Neuronal stem cell (in vitro differentiated cells): ENCODE measurements around the gene TBC1D22A.

Experiments used
- DNase-seq: peaks from one replicate; pipeline ENCODE4 v3.0.0-alpha.2; 2013; ENCODE audit warnings: low spot score
- H2AFZ ChIP-seq: one replicate; pipeline ENCODE4 v1.6.1; 2013; ENCODE audit warnings: mild to moderate bottlenecking, low read length, inconsistent platforms
- H2AK5ac ChIP-seq: 2 replicates; pipeline ENCODE4 v1.6.1; 2013; ENCODE audit warnings: low read depth, mild to moderate bottlenecking, inconsistent platforms, low read length, moderate library complexity, mixed read lengths
- H2BK120ac ChIP-seq: 2 replicates; pipeline ENCODE4 v1.6.1; 2013; ENCODE audit warnings: low read depth, mild to moderate bottlenecking, inconsistent platforms, low read length, moderate library complexity, mixed read lengths
- H2BK12ac ChIP-seq: one replicate; pipeline ENCODE4 v1.6.1; 2013; ENCODE audit warnings: low read length, inconsistent platforms
- H2BK15ac ChIP-seq: 2 replicates; pipeline ENCODE4 v1.6.1; 2013; ENCODE audit warnings: mild to moderate bottlenecking, low read length, inconsistent platforms, mixed read lengths
- H2BK5ac ChIP-seq: one replicate; pipeline ENCODE4 v1.6.1; 2013; ENCODE audit warnings: inconsistent platforms, mild to moderate bottlenecking, low read length, moderate library complexity
- H3K14ac ChIP-seq: one replicate; pipeline ENCODE4 v1.6.1; 2013; ENCODE audit warnings: low read length, inconsistent platforms
- H3K18ac ChIP-seq: 2 replicates; pipeline ENCODE4 v1.6.1; 2013; ENCODE audit warnings: low read length, inconsistent platforms
- H3K23ac ChIP-seq: 2 replicates; pipeline ENCODE4 v1.6.1; 2013; ENCODE audit warnings: low read depth, mild to moderate bottlenecking, mixed read lengths, low read length, inconsistent platforms; ENCODE audit not compliant: poor library complexity
- H3K27ac ChIP-seq: replicated peaks from 3 replicates; pipeline ENCODE4 v1.5.1; 2013; ENCODE audit warnings: low read length, inconsistent platforms
- H3K27me3 ChIP-seq, 3 experiments: 2 replicates each; pipeline ENCODE4 v1.6.1; 2013; ENCODE audit warnings: low read length in 3 of 3, mild to moderate bottlenecking in 2 of 3, inconsistent platforms in 1 of 3, low read depth in 1 of 3, mixed read lengths in 1 of 3, moderate library complexity in 1 of 3; ENCODE audit not compliant: control insufficient read depth in 3 of 3, insufficient read depth in 3 of 3
- H3K36me3 ChIP-seq, 2 donors: replicated peaks in 1 of 2; 2 replicates each; pipeline ENCODE4 v1.6.1; 2013; ENCODE audit warnings: low read length in 2 of 2; ENCODE audit not compliant: control insufficient read depth in 2 of 2, insufficient read depth in 2 of 2
- H3K4ac ChIP-seq: 2 replicates; pipeline ENCODE4 v1.6.1; 2013; ENCODE audit warnings: inconsistent platforms, mild to moderate bottlenecking, low read length, moderate library complexity
- H3K4me1 ChIP-seq, 2 donors: 1 replicate in 1 of 2; 2 replicates in 1 of 2; pipeline ENCODE4 v1.6.1; 2013; ENCODE audit warnings: low read length in 2 of 2, low read depth in 1 of 2; ENCODE audit not compliant: control insufficient read depth in 2 of 2, insufficient read depth in 1 of 2
- H3K4me2 ChIP-seq: one replicate; pipeline ENCODE4 v1.6.1; 2013; ENCODE audit warnings: mild to moderate bottlenecking, low read length, inconsistent platforms; ENCODE audit not compliant: insufficient read depth, poor library complexity, severe bottlenecking
- H3K4me3 ChIP-seq, 2 donors: 2 replicates each; pipeline ENCODE4 v1.5.1; 2013; ENCODE audit warnings: low read length in 2 of 2, mild to moderate bottlenecking in 2 of 2, inconsistent platforms in 1 of 2, moderate library complexity in 1 of 2
- H3K79me1 ChIP-seq: one replicate; pipeline ENCODE4 v1.6.1; 2013; ENCODE audit warnings: low read depth, mild to moderate bottlenecking, inconsistent platforms, low read length, moderate library complexity
- H3K9ac ChIP-seq: one replicate; pipeline ENCODE4 v1.6.1; 2013; ENCODE audit warnings: mild to moderate bottlenecking, low read depth, low read length, inconsistent platforms; ENCODE audit not compliant: poor library complexity
- H3K9me3 ChIP-seq, 2 donors: replicated peaks in 1 of 2; 2 replicates each; pipeline versions ENCODE3 to v1.6.1; 2013; ENCODE audit warnings: low read length in 2 of 2, mild to moderate bottlenecking in 2 of 2, inconsistent platforms in 1 of 2, low read depth in 1 of 2, mixed read lengths in 1 of 2, moderate library complexity in 1 of 2; ENCODE audit not compliant: control insufficient read depth in 2 of 2, insufficient read depth in 1 of 2
- H4K8ac ChIP-seq: one replicate; pipeline ENCODE4 v1.6.1; 2013; ENCODE audit warnings: low read depth, mild to moderate bottlenecking, inconsistent platforms, low read length, moderate library complexity
- H4K91ac ChIP-seq: one replicate; pipeline ENCODE4 v1.6.1; 2013; ENCODE audit warnings: low read length, low read depth, mild to moderate bottlenecking, inconsistent platforms; ENCODE audit not compliant: poor library complexity
- WGBS, 2 donors: extraction: QIAGEN DNeasy Blood & Tissue Kit; methylation state at CpG; one replicate each; pipeline ENCODE4 v1.1.7; 2013; ENCODE audit warnings: missing lambda C conversion rate in 2 of 2, mixed read lengths in 1 of 2; ENCODE audit not compliant: insufficient read length in 2 of 2, insufficient replicate concordance in 1 of 2; ENCODE audit errors: extremely low coverage in 2 of 2; 5-methylcytosine and 5-hydroxymethylcytosine counted together

Gene TBC1D22A

GRCh38 chr22:46855681-46856080 is 93.2 kb downstream of the TBC1D22A start:
- H3K4me3 ChIP-seq = no peak overlapping the region
- no CpG with 5 or more reads among the region's 12 CpGs for WGBS, 2 donors

GRCh38 chr22:46856661-46857060 is 94.2 kb downstream of the TBC1D22A start:
- H3K4me1 ChIP-seq = peaks cover 0 to 2% of the 10 kb centered on the region in 2 donors
- H3K23ac ChIP-seq = no peak overlapping the region
- no peak overlapping the region for H2BK15ac ChIP-seq
- H3K9ac ChIP-seq = no peak overlapping the region
- no peak overlapping the region for H2BK12ac ChIP-seq
- H2AK5ac ChIP-seq = no peak overlapping the region
- H4K91ac ChIP-seq = no peak overlapping the region
- H3K79me1 ChIP-seq = peaks cover 5% of the 10 kb centered on the region
- no peak overlapping the region for H2BK120ac ChIP-seq
- no peaks in the 10 kb centered on the region for H3K36me3 ChIP-seq
- H2AFZ ChIP-seq = no peak overlapping the region
- H2BK5ac ChIP-seq = no peak overlapping the region
- H3K18ac ChIP-seq = no peak overlapping the region
- no peak overlapping the region for H3K4ac ChIP-seq
- WGBS, 2 donors = no CpG with 5 or more reads among the region's 3 CpGs
- H3K27me3 ChIP-seq = no peaks in the 10 kb centered on the region
- no peak overlapping the region for H3K4me2 ChIP-seq
- H3K27ac ChIP-seq = no peak overlapping the region
- H3K4me3 ChIP-seq = no peak overlapping the region
- H3K14ac ChIP-seq = peak overlapping the region; percentile 47
- DNase-seq = no peak
- H3K9me3 ChIP-seq = peaks cover 2 to 11% of the 10 kb centered on the region in 2 donors
- no peak overlapping the region for H4K8ac ChIP-seq

More at GRCh38 chr22:46855681-46856080, 93.2 kb downstream of the TBC1D22A start:
- no peaks in the 10 kb centered on the region for H3K27me3 ChIP-seq
- H2BK15ac ChIP-seq = no peak overlapping the region
- no peak overlapping the region for H3K4ac ChIP-seq
- no peak overlapping the region for H2AK5ac ChIP-seq
- no peak overlapping the region for H2BK12ac ChIP-seq
- no peak overlapping the region for H4K91ac ChIP-seq
- H2BK5ac ChIP-seq = no peak overlapping the region
- no peak for DNase-seq
- H2AFZ ChIP-seq = no peak overlapping the region
- H2BK120ac ChIP-seq = no peak overlapping the region
- H3K9me3 ChIP-seq = peaks cover 2 to 10% of the 10 kb centered on the region in 2 donors
- no peak overlapping the region for H4K8ac ChIP-seq
- peaks cover 3% of the 10 kb centered on the region for H3K79me1 ChIP-seq
- no peak overlapping the region for H3K27ac ChIP-seq
- no peak overlapping the region for H3K9ac ChIP-seq
- H3K14ac ChIP-seq = no peak overlapping the region
- H3K18ac ChIP-seq = no peak overlapping the region
- no peak overlapping the region for H3K4me2 ChIP-seq
- H3K4me1 ChIP-seq = peaks cover 0 to 2% of the 10 kb centered on the region in 2 donors
- no peak overlapping the region for H3K23ac ChIP-seq
- H3K36me3 ChIP-seq = peaks cover 0 to 5% of the 10 kb centered on the region in 2 donors

GRCh38 chr22:46857142-46857884 is 94.9 kb downstream of the TBC1D22A start:
- Histone ChIP-seq H2AK5ac (no peak overlapping the region), H3K27me3 (no peaks in the 10 kb centered on the region), H3K4me2 (no peak overlapping the region), H3K18ac (no peak overlapping the region), H3K79me1 (peaks cover 2% of the 10 kb centered on the region), H3K36me3 (no peaks in the 10 kb centered on the region), H2BK15ac (no peak overlapping the region), H3K14ac (no peak overlapping the region), H3K23ac (no peak overlapping the region), H4K91ac (no peak overlapping the region), H3K9ac (no peak overlapping the region), H2BK5ac (no peak overlapping the region), H2AFZ (no peak overlapping the region), H2BK12ac (no peak overlapping the region), H2BK120ac (no peak overlapping the region), H3K27ac (no peak overlapping the region), H4K8ac (no peak overlapping the region), H3K4me3 (no peak overlapping the region), H3K4ac (no peak overlapping the region), H3K4me1 (peaks cover 0 to 2% of the 10 kb centered on the region in 2 donors), H3K9me3 (peaks cover 2 to 11% of the 10 kb centered on the region in 2 donors)
- WGBS, 2 donors = no CpG with 5 or more reads among the region's 9 CpGs
- no peak for DNase-seq

GRCh38 chr22:46857885-46858143 is 95.4 kb downstream of the TBC1D22A start:
- Histone ChIP-seq H2AK5ac (no peak overlapping the region), H3K79me1 (peaks cover 2% of the 10 kb centered on the region), H4K91ac (no peak overlapping the region), H3K27me3 (no peaks in the 10 kb centered on the region), H4K8ac (no peak overlapping the region), H3K4me3 (no peak overlapping the region), H3K4ac (no peak overlapping the region), H3K14ac (no peak overlapping the region), H3K18ac (no peak overlapping the region), H2BK5ac (no peak overlapping the region), H2BK12ac (no peak overlapping the region), H3K27ac (no peak overlapping the region), H3K9ac (no peak overlapping the region), H2BK120ac (no peak overlapping the region), H2BK15ac (no peak overlapping the region), H3K23ac (no peak overlapping the region), H3K4me1 (peaks cover 0 to 2% of the 10 kb centered on the region in 2 donors), H3K4me2 (no peak overlapping the region), H2AFZ (no peak overlapping the region), H3K9me3 (peaks cover 2 to 11% of the 10 kb centered on the region in 2 donors), H3K36me3 (no peaks in the 10 kb centered on the region)
- no peak for DNase-seq
- WGBS, 2 donors = no CpG with 5 or more reads among the region's 6 CpGs
